B cell (primary cell): ENCODE data around the gene PRKCB. TPM values are rescaled to one million over a fixed set of nuclear protein-coding genes. Genes with fewer than 3 reads are reported as not detected.
A peak's percentile ranks its signal among the peaks of the same experiment; 100 is the strongest.

Source experiments
- ATAC-seq: fragments of 200-7000 bp; cut with Tn5 transposase; one replicate; pipeline ENCODE4 v1.10.0; 2021; ENCODE audit warnings: low read depth, mild to moderate bottlenecking, moderate number of reproducible peaks, moderate library complexity
- CTCF ChIA-PET: fragments of 350-600 bp; sonication (Branson Sonifier 250); formaldehyde crosslinking; loops from one replicate; lab custom pipeline; 2021; ENCODE audit warnings: antibody characterized with exemption, inconsistent platforms; lab: Charles Lee
- POLR2A ChIA-PET: fragments of 350-600 bp; sonication (Branson Sonifier 250); formaldehyde crosslinking; loops from one replicate; lab custom pipeline; 2021; ENCODE audit warnings: antibody characterized with exemption; lab: Charles Lee
- DNase-seq: peaks from one replicate; pipeline ENCODE4 v3.0.0; 2013
- H2AFZ ChIP-seq: 2 replicates; pipeline ENCODE4 v1.6.1; 2012; ENCODE audit warnings: mild to moderate bottlenecking, low read depth, low read length; ENCODE audit not compliant: insufficient read depth, poor library complexity, severe bottlenecking
- H3K27ac ChIP-seq, 2 donors: 1 replicate in 1 of 2; 2 replicates in 1 of 2; pipeline ENCODE4 v1.5.1; 2012 to 2013; ENCODE audit warnings: low read length in 2 of 2, mild to moderate bottlenecking in 2 of 2, moderate library complexity in 1 of 2
- H3K27me3 ChIP-seq, 4 experiments: fragments of 200-600 bp in 1 of 4; sonication (generic) in 1 of 4; replicated peaks in 1 of 4; 1 replicate in 2 of 4; 2 replicates in 2 of 4; pipeline versions ENCODE4 v1.6.1 to v1.7.0; 2013 to 2016; ENCODE audit warnings: low read length in 3 of 4, mild to moderate bottlenecking in 2 of 4, mixed read lengths in 1 of 4, moderate library complexity in 1 of 4; ENCODE audit not compliant: insufficient read depth in 4 of 4, control insufficient read depth in 3 of 4; ENCODE audit errors: control extremely low read depth in 1 of 4
- H3K36me3 ChIP-seq, 2 experiments: replicated peaks in 1 of 2; 1 replicate in 1 of 2; 2 replicates in 1 of 2; pipeline versions ENCODE4 v1.6.1 to v1.7.1; 2013; ENCODE audit warnings: low read length in 1 of 2; ENCODE audit not compliant: insufficient read depth in 2 of 2, control insufficient read depth in 1 of 2; ENCODE audit errors: control extremely low read depth in 1 of 2, extremely low read depth in 1 of 2
- H3K4me1 ChIP-seq, 2 donors: fragments of 200-600 bp in 1 of 2; sonication (generic) in 1 of 2; 1 replicate in 1 of 2; 2 replicates in 1 of 2; pipeline versions ENCODE4 v1.5.1 to v1.6.1; 2013 to 2017; ENCODE audit warnings: low read length in 2 of 2; ENCODE audit not compliant: control insufficient read depth in 2 of 2, insufficient read depth in 2 of 2
- H3K4me2 ChIP-seq: replicated peaks from 2 replicates; pipeline ENCODE3; 2012; ENCODE audit warnings: mild to moderate bottlenecking, low read depth, low read length; ENCODE audit not compliant: poor library complexity, severe bottlenecking
- H3K4me3 ChIP-seq, 5 experiments: fragments of 200-600 bp in 1 of 5; sonication (generic) in 1 of 5; 1 replicate in 3 of 5; 2 replicates in 2 of 5; pipeline versions ENCODE4 v1.5.1 to v1.7.0; 2011 to 2016; ENCODE audit warnings: low read length in 4 of 5, mild to moderate bottlenecking in 4 of 5, low read depth in 2 of 5, control low read depth in 1 of 5, moderate library complexity in 1 of 5; ENCODE audit not compliant: insufficient read depth in 1 of 5; ENCODE audit errors: control extremely low read depth in 1 of 5, extremely low read depth in 1 of 5
- H3K79me2 ChIP-seq: fragments of 200-600 bp; sonication (generic); one replicate; pipeline ENCODE4 v1.6.0; 2016; ENCODE audit warnings: low read length; ENCODE audit not compliant: control insufficient read depth, insufficient read depth
- H3K9ac ChIP-seq: fragments of 200-600 bp; sonication (generic); 2 replicates; pipeline ENCODE4 v1.6.1; 2017; ENCODE audit warnings: mild to moderate bottlenecking, low read length, moderate library complexity
- H3K9me3 ChIP-seq, 3 donors: one replicate each; pipeline versions ENCODE4 v1.6.1 to v1.7.1; 2013; ENCODE audit warnings: low read length in 2 of 3; ENCODE audit not compliant: control insufficient read depth in 2 of 3, insufficient read depth in 1 of 3; ENCODE audit errors: control extremely low read depth in 1 of 3
- H4K20me1 ChIP-seq: 2 replicates; pipeline ENCODE4 v1.6.0; 2012; ENCODE audit warnings: mild to moderate bottlenecking, low read length; ENCODE audit not compliant: insufficient read depth, control insufficient read depth, poor library complexity, severe bottlenecking
- H3K27ac Mint-ChIP-seq: one replicate; pipeline ENCODE4 v1.8.0; 2021; ENCODE audit warnings: mixed read lengths
- H3K27me3 Mint-ChIP-seq: one replicate; pipeline ENCODE4 v1.8.0; 2021; ENCODE audit warnings: mixed read lengths
- H3K4me1 Mint-ChIP-seq: one replicate; pipeline ENCODE4 v1.8.0; 2021; ENCODE audit warnings: mixed read lengths
- H3K4me3 Mint-ChIP-seq: one replicate; pipeline ENCODE4 v1.8.0; 2021; ENCODE audit warnings: mixed read lengths
- H3K9me3 Mint-ChIP-seq: one replicate; pipeline ENCODE4 v1.8.0; 2022; ENCODE audit warnings: mixed read lengths; ENCODE audit not compliant: insufficient read depth
- CTCF ChIP-seq: fragments of 200-600 bp; IDR thresholded peaks from one replicate; pipeline ENCODE4 v1.8.0; 2022; ENCODE audit warnings: antibody characterized with exemption, mild to moderate bottlenecking
- EZH2 ChIP-seq: IDR thresholded peaks from 2 replicates; pipeline ENCODE4 v1.6.1; 2012; ENCODE audit warnings: borderline replicate concordance, low read depth, mild to moderate bottlenecking, moderate library complexity, low read length; ENCODE audit not compliant: insufficient read depth, poor library complexity, severe bottlenecking
- WGBS: methylation state at CpG from one replicate; pipeline ENCODE4 v1.1.5; 2013; ENCODE audit warnings: missing lambda C conversion rate; ENCODE audit not compliant: insufficient coverage; 5-methylcytosine and 5-hydroxymethylcytosine counted together
- intact Hi-C: fragments of 100-400 bp; cut with micrococcal nuclease; formaldehyde crosslinking; loops from one replicate; pipeline ENCODE4 v1.10.0; 2022
- polyA plus RNA-seq: library from polyadenylated mRNA; depleted of rRNA; stranded (reverse); fragments of >200 nt; gene quantifications from 2 replicates; pipeline ENCODE4 v1.2.3, GENCODE V29; 2012
- total RNA-seq, 2 donors: library from RNA; stranded (reverse); fragments of 120-200 nt in 1 of 2; gene quantifications; 1 replicate in 1 of 2; 2 replicates in 1 of 2; pipeline versions ENCODE4 v1.2.3 to v1.2.4, GENCODE V29; 2013 to 2022

PRKCB gene
- total and polyA plus RNA-seq, 2 donors (not counting 1 experiment from before 2014, with no cell fraction given): 106 to 373 TPM

GRCh38 chr16:23874613-23875294, 39.0 kb downstream of the PRKCB start:
- Histone ChIP-seq H3K9ac (no peak overlapping the region), H3K9me3 (no peaks in the 10 kb centered on the region), H3K4me1 (peaks cover 83 to 90% of the 10 kb centered on the region in 2 donors), H3K4me3 (no peak overlapping the region), H2AFZ (no peak overlapping the region), H3K27ac (peak overlapping the region; percentile 6 to 63), H4K20me1 (peaks cover 61% of the 10 kb centered on the region), H3K27me3 (no peaks in the 10 kb centered on the region), H3K79me2 (peaks cover 94% of the 10 kb centered on the region), H3K36me3 (peaks cover 9 to 48% of the 10 kb centered on the region in 2 experiments), H3K4me2 (peak overlapping the region; percentile 19)
- H3K27ac Mint-ChIP-seq: peak overlapping the region; percentile 69
- no CpG with 5 or more reads among the region's 5 CpGs for WGBS
- DNase-seq (no peak), ATAC-seq (no peak)
- H3K4me1 Mint-ChIP-seq: peaks cover 89% of the 10 kb centered on the region
- TF ChIP-seq CTCF: no peak
- TF ChIP-seq EZH2: no peak
- H3K27me3 Mint-ChIP-seq: no peaks in the 10 kb centered on the region
- intact Hi-C loops: loop anchor here (5.0 kb wide), 2 partner anchors 72 to 78 kb away; no protein-coding TSS in a partner anchor
- CTCF ChIA-PET: interaction anchor here (0.8 to 7.6 kb wide), 5 partner anchors 9 to 162 kb away, joined by 3 to 69 read pairs (median 11); no protein-coding TSS in a partner anchor
- H3K9me3 Mint-ChIP-seq: no peaks in the 10 kb centered on the region
- POLR2A ChIA-PET: interaction anchor here (0.7 kb wide), 1 partner anchor 82 kb away, joined by 3 read pairs; no protein-coding TSS in a partner anchor
- H3K4me3 Mint-ChIP-seq: peak overlapping the region; percentile 9
